Stomach (tissue), 9 donors: ENCODE measurements around the gene LIMK1. TPM values are rescaled to one million over a fixed set of nuclear protein-coding genes. Genes with fewer than 3 reads are reported as not detected.
A peak's percentile ranks its signal among the peaks of the same experiment; 100 is the strongest.
"Not testable (repeated sequence)": the region's sequence is repeated elsewhere in the genome, so short reads cannot be mapped to it uniquely, and the experiment has no call there.

Experiments
- DNase-seq, 2 donors: peaks; one replicate each; pipeline versions ENCODE4 v3.0.0 to v3.0.0-alpha.2; 2013 to 2019
- H3K27ac ChIP-seq, 5 donors: fragments of 200-600 bp in 4 of 5; sonication (generic) in 4 of 5; one replicate each; pipeline ENCODE4 v1.5.1; 2013 to 2019; ENCODE audit warnings: mild to moderate bottlenecking in 1 of 5, moderate library complexity in 1 of 5
- H3K27me3 ChIP-seq, 3 donors: fragments of 200-600 bp; sonication (generic); one replicate each; pipeline ENCODE4 v1.5.1; 2017 to 2019; ENCODE audit warnings: mixed run types in 1 of 3
- H3K36me3 ChIP-seq, 4 donors: fragments of 200-600 bp; sonication (generic); 1 replicate in 3 of 4; 2 replicates in 1 of 4; pipeline ENCODE4 v1.5.1; 2016 to 2019
- H3K4me1 ChIP-seq, 4 donors: fragments of 200-600 bp; sonication (generic); one replicate each; pipeline ENCODE4 v1.5.1; 2016 to 2019
- H3K4me3 ChIP-seq, 4 donors: fragments of 200-600 bp; sonication (generic) in 3 of 4; one replicate each; pipeline ENCODE4 v1.5.1; 2016 to 2019; ENCODE audit warnings: mild to moderate bottlenecking in 1 of 4
- H3K9me3 ChIP-seq, 4 donors: fragments of 200-600 bp; sonication (generic); one replicate each; pipeline ENCODE4 v1.5.1; 2016 to 2019
- EP300 ChIP-seq: sonication (generic); formaldehyde crosslinking; IDR thresholded peaks from one replicate; pipeline ENCODE4 v1.6.1; 2017; ENCODE audit warnings: antibody characterized with exemption
- POLR2A ChIP-seq, 4 donors: fragments of 450-650 bp; IDR thresholded peaks; one replicate each; pipeline ENCODE4 v1.6.1; 2016; ENCODE audit warnings: antibody characterized with exemption in 4 of 4, control low read depth in 2 of 4, mild to moderate bottlenecking in 1 of 4, moderate library complexity in 1 of 4
- POLR2AphosphoS5 ChIP-seq, 3 donors: sonication (generic); formaldehyde crosslinking; IDR thresholded peaks; one replicate each; pipeline ENCODE4 v1.6.1; 2016; ENCODE audit warnings: antibody characterized with exemption in 3 of 3
- WGBS, 5 donors: extraction: QIAGEN DNeasy Blood & Tissue Kit in 3 of 5; methylation state at CpG; one replicate each; pipeline versions ENCODE4 v1.1.5 to v1.1.7; 2013 to 2018; 5-methylcytosine and 5-hydroxymethylcytosine counted together
- intact Hi-C: fragments of 100-400 bp; cut with DNase I; formaldehyde crosslinking; loops from one replicate; pipeline ENCODE4 v1.15.1; 2023; ENCODE audit warnings: low total_unique reads
- polyA plus RNA-seq, 3 donors: library from polyadenylated mRNA; stranded (reverse); fragments of 200-250 nt; gene quantifications; one replicate each; pipeline ENCODE4 v1.2.3, GENCODE V29; 2013
- total RNA-seq, 5 donors: library from RNA; depleted of rRNA; stranded (reverse); fragments of >200 nt; gene quantifications; one replicate each; pipeline versions ENCODE4 v1.1.0 to v1.2.3, GENCODE V29; 2014 to 2016
- TF ChIP-seq, protein P1 (sequence below), 7 experiments: fragments of 450-650 bp in 4 of 7; fragments of 200-600 bp in 3 of 7; sonication (generic) in 3 of 7; IDR thresholded peaks; one replicate each; pipeline ENCODE4 v1.5.1; 2016 to 2019; ENCODE audit warnings: antibody characterized with exemption in 7 of 7, control low read depth in 2 of 7, mild to moderate bottlenecking in 1 of 7
- donor health status: healthy with polysubstance abuse.
- donor health status: Bipolar disorder and iron deficiency.
- donor health status: healthy.

LIMK1 gene
- total and polyA plus RNA-seq, 8 donors: 2.9 to 26.6 (median 8.7) TPM

DNA sequence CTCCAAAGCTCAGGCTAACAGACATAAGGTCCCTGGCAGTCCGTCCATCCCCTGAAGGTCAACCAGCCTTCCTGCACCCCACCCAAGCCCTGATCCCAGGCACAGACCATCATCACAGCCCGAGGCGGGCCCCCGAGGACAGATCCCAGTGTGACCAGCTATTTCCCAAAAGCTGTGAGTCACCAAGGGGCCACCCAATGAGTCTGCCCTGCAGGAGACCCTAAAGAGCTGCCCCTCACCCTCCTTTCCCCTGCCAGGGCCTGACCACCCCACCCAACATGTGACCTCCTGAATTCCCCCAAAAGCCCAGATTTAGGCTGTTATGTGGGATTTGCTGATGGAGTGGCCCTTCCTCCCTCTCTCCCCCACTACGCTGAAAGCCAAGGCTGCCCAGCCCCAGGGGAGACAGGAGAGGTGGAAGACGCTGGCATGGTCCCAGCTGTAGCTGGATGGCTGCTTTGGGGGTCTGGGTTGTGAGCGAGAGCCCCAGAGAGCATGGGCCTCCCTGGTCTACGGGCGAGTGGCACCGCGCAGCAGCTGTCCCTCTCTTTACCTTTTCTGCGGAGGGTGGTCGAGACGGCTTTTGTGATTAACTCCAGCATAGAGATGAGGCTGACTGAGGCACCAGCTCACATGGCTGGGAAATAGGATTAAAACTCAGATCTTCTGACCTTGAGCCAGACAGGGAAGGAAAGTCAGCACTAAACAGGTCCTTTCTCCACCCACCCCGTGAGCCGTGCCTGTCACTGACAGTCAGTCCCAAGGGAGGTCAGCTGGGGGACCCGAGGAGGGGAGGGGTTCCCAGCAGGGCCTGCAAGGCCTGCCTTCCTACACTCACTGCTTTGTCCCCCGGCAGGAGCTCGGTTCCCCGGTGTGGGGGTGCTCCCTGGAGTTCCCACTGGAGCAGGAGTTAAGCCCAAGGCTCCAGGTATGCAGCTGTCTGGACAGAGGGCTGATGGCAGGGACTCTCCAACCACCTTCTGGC is 38.9 kb upstream of the LIMK1 start:
- no peak for DNase-seq

GRCh38 chr7:74046581-74046980 is 37.0 kb upstream of the LIMK1 start:
- not testable (repeated sequence) for H3K27me3 ChIP-seq, H3K4me3 ChIP-seq, H3K27ac ChIP-seq, H3K9me3 ChIP-seq, DNase-seq
- intact Hi-C loops: loop anchor here (10.0 kb wide), 1 partner anchor 358 kb away; no protein-coding TSS in a partner anchor
- peaks cover 5 to 99% (median 64%) of the 10 kb centered on the region in 4 donors for H3K36me3 ChIP-seq
- WGBS, 5 donors: 91 to 99% (median 92%) methylated on average over 7 of the region's 7 CpGs
- H3K4me1 ChIP-seq: peaks cover 13 to 34% (median 31%) of the 10 kb centered on the region in 4 donors

More for the DNA sequence above, 38.9 kb upstream of the LIMK1 start:
- Histone ChIP-seq H3K36me3 (peaks cover 5 to 98% (median 60%) of the 10 kb centered on the region in 4 donors), H3K4me3 (no peak overlapping the region), H3K4me1 (peaks cover 13 to 39% (median 26%) of the 10 kb centered on the region in 4 donors), H3K9me3 (no peaks in the 10 kb centered on the region), H3K27me3 (no peaks in the 10 kb centered on the region), H3K27ac (peak overlapping the region in 3 of 5 donors; percentile 20 to 81 (median 68))
- no peak for TF ChIP-seq POLR2A (IDR thresholded peaks at IDR 0.05)
- TF ChIP-seq EP300: no peak
- TF ChIP-seq, protein P1, sequence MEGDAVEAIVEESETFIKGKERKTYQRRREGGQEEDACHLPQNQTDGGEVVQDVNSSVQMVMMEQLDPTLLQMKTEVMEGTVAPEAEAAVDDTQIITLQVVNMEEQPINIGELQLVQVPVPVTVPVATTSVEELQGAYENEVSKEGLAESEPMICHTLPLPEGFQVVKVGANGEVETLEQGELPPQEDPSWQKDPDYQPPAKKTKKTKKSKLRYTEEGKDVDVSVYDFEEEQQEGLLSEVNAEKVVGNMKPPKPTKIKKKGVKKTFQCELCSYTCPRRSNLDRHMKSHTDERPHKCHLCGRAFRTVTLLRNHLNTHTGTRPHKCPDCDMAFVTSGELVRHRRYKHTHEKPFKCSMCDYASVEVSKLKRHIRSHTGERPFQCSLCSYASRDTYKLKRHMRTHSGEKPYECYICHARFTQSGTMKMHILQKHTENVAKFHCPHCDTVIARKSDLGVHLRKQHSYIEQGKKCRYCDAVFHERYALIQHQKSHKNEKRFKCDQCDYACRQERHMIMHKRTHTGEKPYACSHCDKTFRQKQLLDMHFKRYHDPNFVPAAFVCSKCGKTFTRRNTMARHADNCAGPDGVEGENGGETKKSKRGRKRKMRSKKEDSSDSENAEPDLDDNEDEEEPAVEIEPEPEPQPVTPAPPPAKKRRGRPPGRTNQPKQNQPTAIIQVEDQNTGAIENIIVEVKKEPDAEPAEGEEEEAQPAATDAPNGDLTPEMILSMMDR (IDR thresholded peaks at IDR 0.05): no peak
- no peak for TF ChIP-seq POLR2AphosphoS5 (IDR thresholded peaks at IDR 0.05)
- 74 to 85% (median 76%) methylated on average over 17 to 20 of the region's 20 CpGs for WGBS, 5 donors
- intact Hi-C loops: loop anchor here (10.0 kb wide), 1 partner anchor 360 kb away; no protein-coding TSS in a partner anchor

- H3K36me3 ChIP-seq: peaks cover 5 to 97% (median 73%) of the 10 kb centered on the region in 4 donors
These were observed 35.7 kb upstream of the LIMK1 start for GRCh38 chr7:74047804-74048380.

GRCh38 chr7:74048999-74049599 is 34.5 kb upstream of the LIMK1 start:
- intact Hi-C loops: loop anchor here (10.0 kb wide), 1 partner anchor 356 kb away; no protein-coding TSS in a partner anchor
- no peak for DNase-seq
- H3K9me3 ChIP-seq: no peaks in the 10 kb centered on the region
- no peaks in the 10 kb centered on the region for H3K27me3 ChIP-seq
- WGBS, 5 donors: 93 to 98% (median 97%) methylated on average over 2 of the region's 2 CpGs
- H3K36me3 ChIP-seq: peaks cover 5 to 97% (median 82%) of the 10 kb centered on the region in 4 donors
- TF ChIP-seq, protein P1 (IDR thresholded peaks at IDR 0.05): no peak
- no peak for TF ChIP-seq EP300
- TF ChIP-seq POLR2AphosphoS5 (IDR thresholded peaks at IDR 0.05): no peak
- TF ChIP-seq POLR2A (IDR thresholded peaks at IDR 0.05): no peak
- H3K27ac ChIP-seq: no peak overlapping the region
- H3K4me3 ChIP-seq: no peak overlapping the region
- H3K4me1 ChIP-seq: peaks cover 0 to 15% (median 13%) of the 10 kb centered on the region in 4 donors

More at GRCh38 chr7:74047804-74048380, 35.7 kb upstream of the LIMK1 start:
- WGBS, 5 donors: 68 to 82% (median 79%) methylated on average over 5 of the region's 5 CpGs
- TF ChIP-seq, protein P1 (IDR thresholded peaks at IDR 0.05): no peak
- no peak for TF ChIP-seq EP300
- no peak for TF ChIP-seq POLR2AphosphoS5 (IDR thresholded peaks at IDR 0.05)
- TF ChIP-seq POLR2A (IDR thresholded peaks at IDR 0.05): no peak
- no peak for DNase-seq
- Histone ChIP-seq H3K27ac (no peak overlapping the region), H3K4me1 (peaks cover 8 to 27% (median 25%) of the 10 kb centered on the region in 4 donors), H3K4me3 (no peak overlapping the region), H3K9me3 (no peaks in the 10 kb centered on the region), H3K27me3 (no peaks in the 10 kb centered on the region)
- intact Hi-C loops: loop anchor here (10.0 kb wide), 1 partner anchor 357 kb away; no protein-coding TSS in a partner anchor
